ENCODE results near the gene C1GALT1. TPM values are rescaled to one million over a fixed set of nuclear protein-coding genes. Genes with fewer than 3 reads are reported as not detected.

Gene C1GALT1
- total and polyA plus RNA-seq, 2 donors (not counting 3 experiments of a cell fraction or from before 2014, with no cell fraction given), result 18.3 to 31.1 TPM

DNA sequence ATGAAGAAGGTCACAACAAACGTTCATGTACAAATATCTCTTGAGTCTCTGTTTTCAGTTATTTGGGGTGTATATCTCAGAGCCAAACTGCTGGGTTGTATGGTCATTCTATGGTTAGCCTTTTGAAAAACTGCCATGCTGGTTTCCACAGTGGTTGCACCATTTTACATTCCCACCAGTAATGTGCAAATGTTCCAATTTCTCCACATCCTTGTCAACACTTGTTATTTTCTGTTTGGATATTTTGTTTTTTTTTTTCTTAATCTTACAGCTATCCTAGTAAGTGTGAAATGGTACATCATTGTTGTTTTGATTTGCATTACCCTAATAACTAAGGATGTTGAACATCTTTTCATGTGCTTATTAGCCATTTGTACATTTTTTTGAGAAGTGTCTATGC, 13.0 kb upstream of the C1GALT1 start:
- DNase-seq (ENCODE audit: low read depth, low spot score), result no peak
- no peaks in the 10 kb centered on the region for H3K9me1 ChIP-seq (replicated peaks; ENCODE audit: control insufficient read depth, extremely low read depth, insufficient read depth, low read length)
- BruUV-seq (replicated peaks), result no TSS peak
- no peaks in the 10 kb centered on the region for H3K27me3 ChIP-seq (ENCODE audit: control insufficient read depth in 2 of 2, insufficient read depth in 2 of 2, low read length in 2 of 2)
- H4K20me1 ChIP-seq (replicated peaks; ENCODE audit: control insufficient read depth, extremely low read depth, insufficient read depth, low read length), result no peaks in the 10 kb centered on the region
- ChIA-PET CTCF (no interaction called here), POLR2A (no interaction called here)
- no peak overlapping the region for H3K27ac ChIP-seq (ENCODE audit: insufficient read depth, low read depth, low read length)
- no peaks in the 10 kb centered on the region for H3K79me2 ChIP-seq (ENCODE audit: control insufficient read depth, insufficient read depth, low read length)
- no peak overlapping the region for H3K9ac ChIP-seq (replicated peaks; ENCODE audit: extremely low read depth, insufficient read depth, low read length)
- no peaks in the 10 kb centered on the region for H3K9me3 ChIP-seq (replicated peaks; ENCODE audit: control insufficient read depth, insufficient read depth, low read length)
- intact Hi-C loops (cut with micrococcal nuclease), result no loop called here
- H3K4me1 ChIP-seq (ENCODE audit: control insufficient read depth, extremely low read depth, insufficient read depth, low read length), result no peaks in the 10 kb centered on the region
- no peak overlapping the region for H2AFZ ChIP-seq (ENCODE audit: low read depth, low read length)
- no peaks in the 10 kb centered on the region for H3K36me3 ChIP-seq (ENCODE audit: control insufficient read depth in 2 of 2, extremely low read depth in 1 of 2, insufficient read depth in 2 of 2, low read length in 2 of 2)
- no peak for TF ChIP-seq JUN (IDR thresholded peaks at IDR 0.05; ENCODE audit: borderline replicate concordance, insufficient read depth, insufficient read length, low read depth)
- TF ChIP-seq, protein P1, sequence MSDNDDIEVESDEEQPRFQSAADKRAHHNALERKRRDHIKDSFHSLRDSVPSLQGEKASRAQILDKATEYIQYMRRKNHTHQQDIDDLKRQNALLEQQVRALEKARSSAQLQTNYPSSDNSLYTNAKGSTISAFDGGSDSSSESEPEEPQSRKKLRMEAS (IDR thresholded peaks at IDR 0.05; ENCODE audit: insufficient read depth, insufficient read length), result no peak
- TF ChIP-seq, protein P2, sequence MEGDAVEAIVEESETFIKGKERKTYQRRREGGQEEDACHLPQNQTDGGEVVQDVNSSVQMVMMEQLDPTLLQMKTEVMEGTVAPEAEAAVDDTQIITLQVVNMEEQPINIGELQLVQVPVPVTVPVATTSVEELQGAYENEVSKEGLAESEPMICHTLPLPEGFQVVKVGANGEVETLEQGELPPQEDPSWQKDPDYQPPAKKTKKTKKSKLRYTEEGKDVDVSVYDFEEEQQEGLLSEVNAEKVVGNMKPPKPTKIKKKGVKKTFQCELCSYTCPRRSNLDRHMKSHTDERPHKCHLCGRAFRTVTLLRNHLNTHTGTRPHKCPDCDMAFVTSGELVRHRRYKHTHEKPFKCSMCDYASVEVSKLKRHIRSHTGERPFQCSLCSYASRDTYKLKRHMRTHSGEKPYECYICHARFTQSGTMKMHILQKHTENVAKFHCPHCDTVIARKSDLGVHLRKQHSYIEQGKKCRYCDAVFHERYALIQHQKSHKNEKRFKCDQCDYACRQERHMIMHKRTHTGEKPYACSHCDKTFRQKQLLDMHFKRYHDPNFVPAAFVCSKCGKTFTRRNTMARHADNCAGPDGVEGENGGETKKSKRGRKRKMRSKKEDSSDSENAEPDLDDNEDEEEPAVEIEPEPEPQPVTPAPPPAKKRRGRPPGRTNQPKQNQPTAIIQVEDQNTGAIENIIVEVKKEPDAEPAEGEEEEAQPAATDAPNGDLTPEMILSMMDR (IDR thresholded peaks at IDR 0.05; ENCODE audit: extremely low read depth in 1 of 2, insufficient read depth in 1 of 2, low read depth in 1 of 2, low read length in 2 of 2), result no peak
- TF ChIP-seq MYC (IDR thresholded peaks at IDR 0.05; ENCODE audit: low read depth, low read length), result no peak
- no peak for TF ChIP-seq FOS (IDR thresholded peaks at IDR 0.05; ENCODE audit: borderline replicate concordance, insufficient read depth, low read length)
- no peak for TF ChIP-seq GATA2 (IDR thresholded peaks at IDR 0.05; ENCODE audit: insufficient read depth, insufficient read length, low read depth, low read length)
- TF ChIP-seq POLR2AphosphoS5 (IDR thresholded peaks at IDR 0.05; ENCODE audit: insufficient read depth, low read depth, low read length), result no peak
- TF ChIP-seq EZH2 (IDR thresholded peaks at IDR 0.05; ENCODE audit: borderline replicate concordance, low read depth, low read length, severe bottlenecking), result no peak
- no peak for TF ChIP-seq POLR2A (IDR thresholded peaks at IDR 0.05; ENCODE audit: low read depth, low read length)
- no peak overlapping the region for H3K4me2 ChIP-seq (ENCODE audit: insufficient read depth, low read length)
- dilution Hi-C loops (cut with MboI; ENCODE audit: extremely low pct_ligation_motif_present, low sequenced_read_pairs), result no loop called here
- no peak for FAIRE-seq
- no peak overlapping the region for H3K4me3 ChIP-seq (replicated peaks in 1 of 3; ENCODE audit: insufficient read depth in 1 of 3, low read depth in 1 of 3, low read length in 3 of 3)

All from endothelial cell of umbilical vein (primary cell).